Body of pancreas (tissue), 4 donors: ENCODE data around the gene IPO4. TPM values are rescaled to one million over a fixed set of nuclear protein-coding genes. Genes with fewer than 3 reads are reported as not detected.

ENCODE experiments used
- ATAC-seq: fragments of 150-250 bp; one replicate; pipeline ENCODE4 v1.9.1; 2016
- DNase-seq, 4 donors: peaks; one replicate each; pipeline ENCODE4 v3.0.0-alpha.2; 2019
- H3K27ac ChIP-seq, 4 donors: fragments of 200-600 bp; sonication (generic); 1 replicate in 3 of 4; 2 replicates in 1 of 4; pipeline versions ENCODE4 v1.5.1 to v1.6.1; 2016 to 2019; ENCODE audit warnings: mild to moderate bottlenecking in 1 of 4, mixed read lengths in 1 of 4, moderate library complexity in 1 of 4
- H3K27me3 ChIP-seq, 2 donors: fragments of 200-600 bp; sonication (generic); one replicate each; pipeline ENCODE4 v1.6.0; 2016; ENCODE audit warnings: mild to moderate bottlenecking in 1 of 2
- H3K36me3 ChIP-seq, 2 donors: fragments of 200-600 bp; sonication (generic); replicated peaks in 1 of 2; 2 replicates each; pipeline ENCODE4 v1.5.1; 2016; ENCODE audit warnings: low read depth in 2 of 2; ENCODE audit not compliant: insufficient read depth in 1 of 2
- H3K4me1 ChIP-seq: fragments of 200-600 bp; sonication (generic); one replicate; pipeline ENCODE4 v1.6.0; 2016
- H3K4me3 ChIP-seq, 2 donors: fragments of 200-600 bp; sonication (generic); 1 replicate in 1 of 2; 2 replicates in 1 of 2; pipeline ENCODE4 v1.5.1; 2016 to 2019
- H3K9me3 ChIP-seq, 3 donors: fragments of 200-600 bp; sonication (generic); 1 replicate in 2 of 3; 2 replicates in 1 of 3; pipeline ENCODE4 v1.5.1; 2016
- CTCF ChIP-seq, 7 experiments: fragments of 450-650 bp in 4 of 7; fragments of 200-600 bp in 3 of 7; sonication (generic) in 3 of 7; IDR thresholded peaks; one replicate each; pipeline ENCODE4 v1.5.1; 2016 to 2019; ENCODE audit warnings: antibody characterized with exemption in 7 of 7
- POLR2A ChIP-seq, 3 donors: fragments of 450-650 bp; IDR thresholded peaks; one replicate each; pipeline ENCODE4 v1.6.1; 2016; ENCODE audit warnings: antibody characterized with exemption in 3 of 3, mild to moderate bottlenecking in 2 of 3
- WGBS, 2 donors: methylation state at CpG; one replicate each; pipeline ENCODE4 v1.1.5; 2017; 5-methylcytosine and 5-hydroxymethylcytosine counted together
- intact Hi-C: fragments of 100-400 bp; cut with DNase I; formaldehyde crosslinking; loops from one replicate; pipeline ENCODE4 v1.15.1; 2023
- total RNA-seq, 2 donors: library from RNA; depleted of rRNA; stranded (reverse); fragments of >200 nt; gene quantifications; one replicate each; pipeline ENCODE4 v1.1.0, GENCODE V29; 2016

IPO4 gene
- total RNA-seq, 2 donors from 2014 or later = 30.4 to 73.5 TPM

GRCh38 chr14:24144451-24144850, 44.2 kb downstream of the IPO4 start:
- Histone ChIP-seq H3K4me1 (peaks cover 49% of the 10 kb centered on the region), H3K4me3 (no peak overlapping the region), H3K27ac (no peak overlapping the region), H3K9me3 (no peaks in the 10 kb centered on the region), H3K27me3 (no peaks in the 10 kb centered on the region), H3K36me3 (no peaks in the 10 kb centered on the region)
- ATAC-seq (no peak), DNase-seq (no peak)
- 81 to 88% methylated on average over 1 of the region's 1 CpG for WGBS, 2 donors
- intact Hi-C loops = no loop called here
- TF ChIP-seq POLR2A (IDR thresholded peaks at IDR 0.05) (no peak), CTCF (IDR thresholded peaks at IDR 0.05) (no peak)

GRCh38 chr14:24143511-24143910, 45.1 kb downstream of the IPO4 start:
- intact Hi-C loops = no loop called here
- Histone ChIP-seq H3K27me3 (no peaks in the 10 kb centered on the region), H3K36me3 (peaks cover 0 to 3% of the 10 kb centered on the region in 2 donors), H3K4me3 (no peak overlapping the region), H3K9me3 (no peaks in the 10 kb centered on the region), H3K27ac (no peak overlapping the region), H3K4me1 (peaks cover 48% of the 10 kb centered on the region)
- 86 to 90% methylated on average over 2 of the region's 2 CpGs for WGBS, 2 donors
- ATAC-seq (no peak), DNase-seq (no peak)
- TF ChIP-seq CTCF (IDR thresholded peaks at IDR 0.05) (no peak), POLR2A (IDR thresholded peaks at IDR 0.05) (no peak)

GRCh38 chr14:24141097-24141880, 47.3 kb downstream of the IPO4 start, which contains the start of gene EMC9:
EMC9 (minus strand) TSS chr14:24141591; CDS start chr14:24141304, 287 bp downstream.
- DNase-seq (peak; percentile 100), ATAC-seq (peak; percentile 92)
- TF ChIP-seq CTCF (IDR thresholded peaks at IDR 0.05) = peak; percentile 48 to 88 (median 86)
- peak; percentile 74 to 85 (median 79) for TF ChIP-seq POLR2A (IDR thresholded peaks at IDR 0.05)
- H3K9me3 ChIP-seq = no peaks in the 10 kb centered on the region
- H3K36me3 ChIP-seq = peaks cover 0 to 11% of the 10 kb centered on the region in 2 donors
- intact Hi-C loops = no loop called here
- peak within 1 kb of the TSS; percentile 75 to 90 (median 80) for H3K27ac ChIP-seq
- 0% methylated on average over 6 to 64 of the region's 65 CpGs for WGBS, 2 donors
- peaks cover 58% of the 10 kb centered on the region for H3K4me1 ChIP-seq
- H3K27me3 ChIP-seq = no peaks in the 10 kb centered on the region
- peak within 1 kb of the TSS; percentile 54 to 55 for H3K4me3 ChIP-seq

- DNase-seq (peak in 1 of 4 donors; percentile 42), ATAC-seq (no peak)
- 55 to 56% methylated on average over 9 of the region's 9 CpGs for WGBS, 2 donors
- Histone ChIP-seq H3K27ac (peak overlapping the region in 2 of 4 donors; percentile 12 to 82), H3K9me3 (no peaks in the 10 kb centered on the region), H3K4me1 (peaks cover 46% of the 10 kb centered on the region), H3K27me3 (no peaks in the 10 kb centered on the region), H3K36me3 (peaks cover 0 to 11% of the 10 kb centered on the region in 2 donors), H3K4me3 (no peak overlapping the region)
- intact Hi-C loops = no loop called here
- TF ChIP-seq POLR2A (IDR thresholded peaks at IDR 0.05) (no peak), CTCF (IDR thresholded peaks at IDR 0.05) (no peak)
These were observed 49.2 kb downstream of the IPO4 start for GRCh38 chr14:24139272-24139934.
